ENCODE measurements around the gene TIE1.

The TIE1 gene

GRCh38 chr1:43300378-43301094, at the start of gene TIE1:
TIE1 (plus strand) TSS chr1:43300982; CDS start chr1:43301072, 90 bp downstream.
- no peak for DNase-seq

GRCh38 chr1:43251024-43251423, 49.8 kb upstream of the TIE1 start:
- no peak for DNase-seq

DNA sequence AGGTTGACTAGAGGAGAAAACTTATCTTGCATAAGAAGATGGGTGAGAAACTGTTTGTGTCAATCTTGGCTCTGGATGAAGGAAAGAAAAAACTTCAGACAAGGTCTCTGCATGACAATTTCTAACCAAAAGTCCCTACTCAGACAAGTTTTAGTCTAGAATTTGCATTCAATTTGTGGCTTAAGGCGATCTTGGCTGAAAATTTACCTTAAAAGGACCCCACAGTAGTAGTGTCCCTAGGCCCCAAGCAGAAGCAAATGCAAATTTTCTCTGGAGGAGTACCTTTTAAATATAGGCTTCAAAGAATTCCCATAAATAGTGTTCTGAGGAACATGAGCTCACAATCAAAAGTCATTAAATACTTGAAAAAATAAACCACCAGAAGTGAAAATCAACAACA, 48.6 kb upstream of the TIE1 start:
- no peak for DNase-seq

DNA sequence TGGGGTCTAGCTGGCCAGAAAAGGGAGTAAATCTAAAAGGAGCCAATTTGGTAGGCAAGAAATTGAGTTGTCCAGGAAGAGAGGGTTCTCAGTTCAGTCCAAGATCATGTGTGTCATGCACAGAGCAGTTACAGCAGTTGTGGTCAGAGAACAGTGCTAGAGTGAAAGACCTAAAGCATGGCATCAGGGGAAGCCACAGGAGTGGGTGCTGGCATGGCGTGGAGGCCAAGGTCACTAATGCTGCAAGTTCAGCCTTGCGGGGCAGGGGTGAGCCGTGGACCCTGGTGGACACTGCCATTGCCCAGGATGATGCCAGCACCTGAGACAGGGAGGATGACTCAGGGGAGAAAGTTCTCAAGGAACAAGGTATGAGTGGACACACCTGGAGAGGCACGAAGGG, 47.6 kb upstream of the TIE1 start:
- DNase-seq, result no peak

DNA sequence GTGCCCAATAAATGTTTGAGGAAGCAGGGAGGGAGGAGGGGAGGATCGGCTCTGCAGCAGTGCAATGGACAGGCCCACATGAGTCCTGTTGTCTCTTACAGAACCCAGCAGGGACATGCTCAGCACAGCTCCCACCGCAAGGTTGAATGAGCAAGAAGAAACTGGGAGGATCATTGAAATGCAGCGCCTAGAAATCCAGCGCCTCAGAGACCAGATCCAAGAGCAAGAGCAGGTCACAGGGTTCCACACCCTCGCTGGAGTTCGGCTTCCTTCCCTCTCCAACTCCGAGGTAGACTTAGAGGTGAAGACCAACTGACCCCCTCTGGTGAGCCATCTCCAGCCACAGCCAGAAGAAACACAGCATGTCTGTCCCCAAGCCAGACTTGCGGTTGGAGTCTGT, 46.9 kb upstream of the TIE1 start:
- DNase-seq, result no peak

DNA sequence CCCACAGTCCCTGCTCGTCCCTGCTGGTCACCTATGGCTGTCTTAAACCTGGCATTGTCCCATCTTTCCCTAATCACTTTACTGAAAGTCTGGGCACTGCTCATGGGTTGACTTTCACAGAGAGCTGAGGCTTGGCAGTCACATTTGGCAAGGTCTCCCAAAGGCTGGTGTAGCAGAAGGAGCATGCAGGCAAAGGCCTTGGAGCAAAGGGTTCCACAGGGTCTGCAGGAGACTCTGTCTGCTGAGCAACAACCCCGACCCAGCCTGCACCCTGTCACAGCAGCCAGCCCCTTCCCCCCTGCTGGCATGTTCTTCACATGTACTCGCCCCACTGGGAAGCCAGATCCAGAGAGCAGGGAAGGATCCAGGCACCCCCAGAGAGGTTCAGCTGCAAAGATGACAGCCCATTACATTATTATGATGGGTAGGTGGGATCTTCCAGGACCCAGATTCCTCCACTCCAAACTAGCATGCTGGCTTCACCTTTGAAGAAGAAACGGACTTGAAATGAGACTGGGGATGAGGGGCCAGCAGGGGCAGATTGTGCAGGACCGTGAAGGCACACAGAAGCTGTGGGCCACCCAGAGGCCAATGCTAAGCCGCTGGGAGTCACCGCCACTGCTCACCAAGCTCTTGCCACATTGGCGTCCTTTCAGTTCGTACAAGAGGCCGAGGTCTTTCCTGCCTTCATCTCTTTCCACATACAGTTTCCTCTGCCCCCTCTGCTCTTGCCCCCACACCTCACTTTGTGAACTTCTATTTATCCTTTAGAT, 45.2 kb upstream of the TIE1 start:
- DNase-seq, result no peak

GRCh38 chr1:43256675-43257570, 43.9 kb upstream of the TIE1 start:
- DNase-seq, result no peak

DNA sequence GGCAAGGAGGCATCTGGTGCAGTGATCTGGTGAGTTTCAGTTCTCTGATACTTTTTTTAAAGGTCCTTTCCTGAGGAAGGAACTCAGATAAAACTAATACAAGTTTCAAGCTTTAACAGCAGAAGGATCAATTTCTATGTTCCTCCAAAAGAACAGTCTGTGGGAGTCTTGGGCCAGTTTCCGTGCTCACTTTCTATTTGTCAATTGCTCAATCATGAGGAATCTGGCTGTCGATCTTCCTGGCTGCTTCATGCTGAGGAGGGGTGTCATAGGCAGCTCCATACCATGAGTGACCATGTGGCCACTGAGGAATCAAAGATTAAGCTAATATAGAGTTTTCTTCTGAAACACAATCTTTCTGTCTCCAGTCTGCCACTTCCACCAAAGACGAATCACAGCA, 42.4 kb upstream of the TIE1 start:
- no peak for DNase-seq

DNA sequence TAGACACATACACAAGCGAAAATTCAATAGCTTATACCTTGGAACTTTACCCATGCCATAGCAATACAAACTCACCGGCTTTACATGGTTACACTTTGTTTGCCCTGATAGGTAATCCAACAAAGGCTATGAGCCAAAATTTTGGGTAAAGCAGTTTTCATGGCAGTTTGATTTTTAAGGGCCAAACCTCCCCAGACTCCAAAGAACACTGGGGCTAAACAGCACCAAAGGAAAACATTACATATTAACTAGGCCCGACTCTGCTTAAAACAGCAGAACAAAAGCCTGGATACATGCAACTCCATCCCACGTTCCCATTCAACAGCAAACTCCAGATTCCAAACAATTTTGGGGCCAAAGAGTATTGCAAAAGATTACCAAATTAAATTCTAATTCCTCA, 35.4 kb upstream of the TIE1 start:
- DNase-seq, result no peak

GRCh38 chr1:43266881-43267280, 33.9 kb upstream of the TIE1 start:
- no peak for DNase-seq

DNA sequence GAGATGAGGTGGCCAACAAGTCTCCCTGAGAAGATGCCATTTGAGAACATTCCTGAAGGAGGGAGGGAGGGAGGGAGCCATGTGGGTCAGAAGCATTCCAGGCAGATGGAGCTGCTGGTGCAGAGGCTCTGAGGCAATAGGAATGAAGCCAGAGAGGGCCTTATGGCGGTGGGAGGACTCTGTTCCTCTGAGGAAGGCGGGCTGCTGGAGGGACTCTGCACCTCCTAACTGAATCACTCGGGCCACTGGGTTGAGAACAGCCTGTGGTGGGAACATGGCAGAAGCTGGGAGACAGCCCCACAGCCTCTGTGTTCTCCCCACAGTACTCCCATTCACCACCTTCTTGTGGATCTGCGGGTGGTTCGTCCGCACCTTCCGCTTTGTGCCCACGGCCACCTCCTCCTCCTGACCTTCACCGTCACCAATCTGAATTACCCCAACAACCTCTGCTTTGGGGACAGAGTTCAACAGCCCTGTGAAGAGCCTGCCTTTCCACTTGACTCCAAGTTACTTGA, 33.4 kb upstream of the TIE1 start:
- DNase-seq, result no peak

DNA sequence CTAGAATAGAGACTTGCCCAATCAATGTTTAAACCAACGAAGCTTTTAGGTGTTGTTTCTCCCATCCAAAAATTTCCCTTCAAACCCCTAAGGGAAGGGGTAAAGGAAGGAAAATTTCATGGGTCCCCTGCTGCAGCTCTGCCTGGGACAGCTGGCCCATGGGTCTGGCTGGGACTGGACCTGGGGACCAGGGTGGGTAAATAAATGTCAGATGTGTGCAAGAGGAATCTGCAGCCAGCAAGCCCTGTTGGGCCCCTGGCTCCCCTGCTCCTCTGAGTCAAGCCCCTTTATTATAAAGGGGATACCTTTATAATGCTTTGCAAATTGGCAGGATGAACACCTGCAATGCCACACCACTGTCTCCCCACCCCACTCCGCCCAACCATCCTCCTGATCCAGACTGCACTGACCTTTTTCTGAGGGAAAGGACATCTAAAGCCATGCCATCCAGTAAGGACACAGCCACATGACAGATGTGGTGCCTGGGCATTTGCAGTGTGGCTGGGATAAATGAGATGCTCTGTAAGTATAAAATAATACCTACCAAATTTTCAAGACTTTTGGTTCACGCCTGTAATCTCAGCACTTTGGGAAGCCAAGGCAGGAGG, 32.9 kb upstream of the TIE1 start:
- DNase-seq, result no peak

DNA sequence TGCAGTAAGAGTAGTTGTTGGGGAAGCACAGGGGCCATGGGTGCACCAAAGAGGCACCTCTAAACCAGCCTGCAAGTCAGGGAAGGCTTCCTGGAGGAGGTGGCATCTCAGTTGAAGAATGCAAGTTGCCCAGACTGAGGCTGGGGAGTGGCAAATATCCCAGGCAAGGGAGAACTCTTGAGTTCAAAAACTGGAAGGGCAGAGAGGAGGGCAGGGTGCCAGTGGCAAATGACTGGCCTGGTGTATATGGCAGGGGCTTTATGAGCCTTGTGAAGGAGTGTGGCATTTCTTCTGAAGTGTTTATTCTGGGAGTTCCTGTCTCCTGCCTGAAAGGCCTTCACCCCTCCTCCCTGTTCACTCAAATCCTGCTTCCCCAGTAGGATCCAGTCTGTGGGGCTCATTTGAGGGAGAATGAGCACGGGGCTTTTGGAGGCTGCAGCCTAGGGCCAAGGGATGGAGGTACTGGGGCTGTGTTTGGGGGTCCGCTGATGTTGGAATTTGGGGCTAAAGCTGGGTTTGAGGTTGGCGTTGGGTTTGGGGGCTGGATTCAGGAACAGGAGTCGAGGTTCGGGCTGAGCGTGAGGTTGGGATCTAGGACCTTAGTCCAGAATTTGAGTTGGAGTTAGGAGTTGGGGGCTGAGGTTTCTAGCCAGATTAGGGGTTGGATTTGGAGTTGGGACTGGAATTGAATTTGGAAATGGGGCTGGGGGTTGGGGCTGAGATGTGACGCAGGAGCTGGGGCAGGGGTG, 31.0 kb upstream of the TIE1 start, which contains the start of gene TMEM125:
Gene TMEM125 (plus strand): TSS at position 357 of the 749 bp plus-strand sequence. CDS start 2,740 bp downstream, outside the sequence.
- no peak for DNase-seq

DNA sequence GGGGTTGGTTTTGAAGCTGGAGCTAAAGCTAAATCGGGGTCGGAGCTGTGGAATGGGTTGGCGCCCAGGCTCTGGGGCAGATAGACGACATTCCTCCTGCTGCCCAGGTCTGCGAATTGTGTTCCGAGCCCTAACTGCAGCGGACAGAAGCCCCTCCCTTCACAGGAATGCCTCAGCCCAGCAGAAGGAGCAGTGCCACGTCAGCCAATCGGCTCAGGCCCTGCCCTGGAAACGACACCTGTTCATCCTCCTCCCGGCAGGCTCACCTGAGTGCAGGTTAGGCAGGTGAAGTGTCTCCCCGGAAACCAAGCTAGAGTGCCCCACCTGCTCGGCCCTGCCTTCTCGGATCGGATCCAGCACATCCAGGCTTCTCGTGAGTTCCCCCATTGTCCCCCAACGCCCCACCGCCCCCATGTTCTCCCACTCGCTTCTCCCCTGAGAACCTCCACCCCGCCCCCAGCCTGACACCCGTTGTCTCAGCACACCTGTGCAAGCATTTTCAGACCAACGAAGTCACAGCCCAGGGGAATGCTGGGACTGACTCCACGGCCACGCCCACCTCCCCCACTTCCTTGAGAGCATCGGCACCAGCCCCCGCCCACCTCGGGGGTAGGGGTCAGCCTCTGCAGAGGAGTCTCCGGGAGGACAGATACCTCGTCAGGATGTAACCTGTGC, 30.2 kb upstream of the TIE1 start:
- no peak for DNase-seq

GRCh38 chr1:43271186-43272118, 29.3 kb upstream of the TIE1 start:
- DNase-seq, result no peak

- DNase-seq, result no peak
These were observed 28.6 kb upstream of the TIE1 start for GRCh38 chr1:43272161-43272560.

GRCh38 chr1:43272576-43273571, 27.9 kb upstream of the TIE1 start:
- DNase-seq, result no peak

GRCh38 chr1:43273708-43274107, 27.1 kb upstream of the TIE1 start:
- DNase-seq, result no peak

All from stimulated activated CD4-positive, alpha-beta T cell treated with anti-CD3 and anti-CD28 coated beads, Interleukin-2, amount 100 ng/mL, for 48 hours (primary cell).